ENCODE data around the gene GRM8. TPM values are rescaled to one million over a fixed set of nuclear protein-coding genes. Genes with fewer than 3 reads are reported as not detected.

GRM8 gene
- total and polyA plus RNA-seq, 9 of the 15 experiments (the other 6 are each of a cell fraction or from before 2014, with no cell fraction given) = 0.13 TPM; not detected in 7

- TF ChIP-seq THAP12 (CRISPR knock-in tag; IDR thresholded peaks at IDR 0.05) = no peak
- no peak for TF ChIP-seq ZBTB12 (CRISPR knock-in tag; IDR thresholded peaks at IDR 0.05)
- no peak for TF ChIP-seq PTTG1 (tag; IDR thresholded peaks at IDR 0.05; ENCODE audit: low read depth)
- TF ChIP-seq CC2D1A (IDR thresholded peaks at IDR 0.05) = no peak
- no peak for TF ChIP-seq COPS2 (conservative IDR thresholded peaks at IDR 0.05)
- TF ChIP-seq CSDE1 (IDR thresholded peaks at IDR 0.05) = no peak
- no peak for TF ChIP-seq NCOA4 (IDR thresholded peaks at IDR 0.05; ENCODE audit: partially characterized antibody)
- no peak for TF ChIP-seq ZC3H4 (CRISPR knock-in tag; IDR thresholded peaks at IDR 0.05; ENCODE audit: borderline replicate concordance)
- TF ChIP-seq HDGF (IDR thresholded peaks at IDR 0.05) = no peak
- TF ChIP-seq MLLT1 (IDR thresholded peaks at IDR 0.05) = no peak
- TF ChIP-seq NKRF (IDR thresholded peaks at IDR 0.05; ENCODE audit: borderline replicate concordance) = no peak; the same call in 1 of the 2 replicates
- TF ChIP-seq E2F5 (CRISPR knock-in tag; IDR thresholded peaks at IDR 0.05) = no peak
- no peak for TF ChIP-seq SMAD3 (CRISPR knock-in tag; conservative IDR thresholded peaks at IDR 0.05)
- no peak for TF ChIP-seq ETV6 (IDR thresholded peaks at IDR 0.05; ENCODE audit: borderline replicate concordance in 1 of 2, low read depth in 2 of 2, low read length in 1 of 2)
- TF ChIP-seq ETV6 (CRISPR knock-in tag; IDR thresholded peaks at IDR 0.05; ENCODE audit: borderline replicate concordance) = no peak
- no peak for TF ChIP-seq ZNF449 (CRISPR knock-in tag; IDR thresholded peaks at IDR 0.05)
- TF ChIP-seq BMI1 (IDR thresholded peaks at IDR 0.05; ENCODE audit: low read length) = no peak
- no peak for TF ChIP-seq USF2 (CRISPR knock-in tag; IDR thresholded peaks at IDR 0.05)
- no peak for TF ChIP-seq HDAC2 (IDR thresholded peaks at IDR 0.05)
Measured at GRCh38 chr7:126667742-126668366, 584.9 kb downstream of the GRM8 start (continued).

All from K562 (cell line).